ENCODE measurements around the gene OR2D3. TPM values are rescaled to one million over a fixed set of nuclear protein-coding genes. Genes with fewer than 3 reads are reported as not detected.
"Not testable (repeated sequence)": the region's sequence is repeated elsewhere in the genome, so short reads cannot be mapped to it uniquely, and the experiment has no call there.

Gene OR2D3
- total and polyA plus RNA-seq, 2 experiments from 2014 or later = 0.18 TPM; not detected in 1

DNA sequence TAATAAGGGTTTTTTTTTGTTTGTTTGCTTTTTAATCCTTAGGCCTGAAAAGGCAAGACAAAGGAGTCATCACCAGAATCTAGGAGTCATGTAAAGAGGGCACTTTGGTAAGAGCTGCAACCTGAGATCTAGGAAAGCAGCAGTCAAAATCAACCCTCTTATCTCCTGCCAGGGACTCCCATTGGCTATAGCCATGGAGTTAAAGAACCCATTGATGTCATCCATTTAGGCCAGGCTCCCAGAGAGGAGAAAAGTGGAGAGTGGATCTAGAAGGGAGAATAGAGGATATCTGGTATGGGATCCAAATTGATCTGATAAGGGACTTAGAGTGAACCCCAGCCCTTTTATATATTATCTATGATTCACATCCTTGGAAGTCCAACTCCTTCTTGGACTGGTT lies 41.3 kb downstream of the OR2D3 start:
- Histone ChIP-seq H2AFZ (no peak overlapping the region), H3K27ac (no peak overlapping the region), H3K9me3 (ENCODE audit: low read depth) (no peaks in the 10 kb centered on the region), H3K4me3 (no peak overlapping the region), H3K27me3 (replicated peaks; ENCODE audit: insufficient read depth) (no peaks in the 10 kb centered on the region), H3K9ac (no peak overlapping the region), H3K9me2 (ENCODE audit: insufficient read depth) (no peaks in the 10 kb centered on the region), H3K4me1 (ENCODE audit: insufficient read depth) (no peaks in the 10 kb centered on the region), H3K79me2 (ENCODE audit: insufficient read depth) (no peaks in the 10 kb centered on the region), H3K4me2 (ENCODE audit: unreplicated experiment) (no peak overlapping the region), H3K36me3 (ENCODE audit: low read depth) (no peaks in the 10 kb centered on the region), H3F3A (ENCODE audit: insufficient read depth) (no peaks in the 10 kb centered on the region), H4K20me1 (ENCODE audit: insufficient read depth) (no peaks in the 10 kb centered on the region)
- DNase-seq = no peak
- TF ChIP-seq EZH2phosphoT487 (IDR thresholded peaks at IDR 0.05; ENCODE audit: insufficient read depth, low read depth) = no peak
- no peak for TF ChIP-seq EZH2 (IDR thresholded peaks at IDR 0.05; ENCODE audit: insufficient read depth, poor library complexity, severe bottlenecking)
- in situ Hi-C loops (cut with MboI) = no loop called here

DNA sequence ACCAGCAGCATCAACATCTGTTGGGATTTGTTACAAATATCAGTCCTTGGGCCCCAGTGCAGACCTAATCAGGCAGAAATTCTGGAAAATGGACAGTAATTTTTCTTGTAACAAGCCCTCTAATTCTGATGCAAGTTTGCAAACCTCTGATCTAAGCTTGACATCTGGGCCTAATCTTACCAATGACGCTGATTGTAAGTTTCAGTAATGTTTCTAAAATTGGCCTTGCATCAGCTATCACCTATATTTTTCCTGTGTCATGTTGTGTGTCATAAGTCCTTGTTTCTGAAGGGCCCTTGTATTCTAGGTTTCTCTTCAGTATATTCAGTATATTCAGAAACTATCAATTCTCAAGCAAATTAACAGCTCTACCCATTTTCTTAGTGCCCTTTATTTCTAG lies 41.9 kb downstream of the OR2D3 start:
- Histone ChIP-seq H3K27ac (no peak overlapping the region), H3F3A (ENCODE audit: insufficient read depth) (no peaks in the 10 kb centered on the region), H3K27me3 (replicated peaks; ENCODE audit: insufficient read depth) (no peaks in the 10 kb centered on the region), H3K4me3 (no peak overlapping the region), H3K9me3 (ENCODE audit: low read depth) (no peaks in the 10 kb centered on the region), H3K9ac (no peak overlapping the region), H3K9me2 (ENCODE audit: insufficient read depth) (no peaks in the 10 kb centered on the region), H4K20me1 (ENCODE audit: insufficient read depth) (no peaks in the 10 kb centered on the region), H3K36me3 (ENCODE audit: low read depth) (no peaks in the 10 kb centered on the region), H3K4me1 (ENCODE audit: insufficient read depth) (no peaks in the 10 kb centered on the region), H3K79me2 (ENCODE audit: insufficient read depth) (no peaks in the 10 kb centered on the region), H3K4me2 (ENCODE audit: unreplicated experiment) (no peak overlapping the region), H2AFZ (no peak overlapping the region)
- DNase-seq = no peak
- in situ Hi-C loops (cut with MboI) = no loop called here
- 88 to 100% methylated on average over 1 of the region's 1 CpG for WGBS, 2 experiments (ENCODE audit: low coverage in 1 of 2, low lambda C conversion rate in 2 of 2, missing lambda C conversion rate in 2 of 2)
- TF ChIP-seq EZH2 (IDR thresholded peaks at IDR 0.05; ENCODE audit: insufficient read depth, poor library complexity, severe bottlenecking) = no peak
- TF ChIP-seq EZH2phosphoT487 (IDR thresholded peaks at IDR 0.05; ENCODE audit: insufficient read depth, low read depth) = no peak

DNA sequence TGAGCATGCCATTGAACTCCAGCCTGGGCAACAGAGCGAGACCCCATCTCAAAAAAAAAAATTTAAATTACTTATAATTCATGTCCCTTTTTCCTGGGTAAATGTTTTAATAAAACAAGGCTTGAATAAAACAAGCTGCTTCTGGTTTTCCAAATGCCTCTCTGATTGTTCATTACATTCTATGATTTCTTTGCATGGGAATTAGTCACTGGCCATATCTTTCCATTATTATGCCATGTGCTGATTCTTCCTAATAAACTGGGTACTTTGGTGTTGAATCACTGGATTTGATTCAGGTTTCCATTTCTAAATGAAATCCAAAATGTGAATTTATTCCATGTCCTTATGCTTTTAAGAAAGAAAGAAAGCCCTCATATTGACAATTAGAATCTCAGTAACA lies 48.0 kb downstream of the OR2D3 start:
- no peak overlapping the region for H3K4me3 ChIP-seq
- peak overlapping the region; percentile 55 for H3K27ac ChIP-seq
- no peak for TF ChIP-seq EZH2 (IDR thresholded peaks at IDR 0.05; ENCODE audit: insufficient read depth, poor library complexity, severe bottlenecking)
- TF ChIP-seq EZH2phosphoT487 (IDR thresholded peaks at IDR 0.05; ENCODE audit: insufficient read depth, low read depth) = no peak
- no peak overlapping the region; the same call in 1 of the 2 replicates for H2AFZ ChIP-seq
- H3K79me2 ChIP-seq (ENCODE audit: insufficient read depth) = no peaks in the 10 kb centered on the region
- in situ Hi-C loops (cut with MboI) = no loop called here
- no peaks in the 10 kb centered on the region for H3K36me3 ChIP-seq (ENCODE audit: low read depth)
- 88 to 100% methylated on average over 1 of the region's 1 CpG for WGBS, 2 experiments (ENCODE audit: low coverage in 1 of 2, low lambda C conversion rate in 2 of 2, missing lambda C conversion rate in 2 of 2)
- H3K4me2 ChIP-seq (ENCODE audit: unreplicated experiment) = no peak overlapping the region
- no peaks in the 10 kb centered on the region for H3K9me3 ChIP-seq (ENCODE audit: low read depth)
- no peak overlapping the region for H3K9ac ChIP-seq
- H3F3A ChIP-seq (ENCODE audit: insufficient read depth) = peaks cover 12% of the 10 kb centered on the region
- no peaks in the 10 kb centered on the region for H4K20me1 ChIP-seq (ENCODE audit: insufficient read depth)
- H3K27me3 ChIP-seq (replicated peaks; ENCODE audit: insufficient read depth) = no peaks in the 10 kb centered on the region
- H3K9me2 ChIP-seq (ENCODE audit: insufficient read depth) = no peaks in the 10 kb centered on the region
- DNase-seq = peak; percentile 81
- peaks cover 17% of the 10 kb centered on the region for H3K4me1 ChIP-seq (ENCODE audit: insufficient read depth)

DNA sequence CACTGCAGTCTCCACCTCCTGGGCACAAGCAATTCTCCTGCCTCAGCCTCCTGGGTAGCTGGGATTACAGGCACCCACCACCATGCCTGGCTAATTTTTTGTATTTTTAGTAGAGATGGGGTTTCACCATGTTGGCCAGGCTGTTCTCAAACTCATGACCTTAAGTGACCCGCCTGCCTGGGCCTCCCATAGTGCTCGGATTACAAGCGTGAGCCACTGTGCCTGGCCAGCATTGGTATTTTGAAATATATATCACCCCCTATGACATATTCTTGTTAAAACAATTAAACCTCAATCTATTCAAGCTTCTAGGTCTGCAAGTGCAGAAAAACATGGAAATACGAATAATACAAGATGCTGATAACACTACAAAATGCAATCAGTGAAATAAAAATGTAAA lies 49.1 kb downstream of the OR2D3 start:
- H3K27ac ChIP-seq; in situ Hi-C loops (cut with MboI): not testable (repeated sequence)
- WGBS, 2 experiments (ENCODE audit: low coverage in 1 of 2, low lambda C conversion rate in 2 of 2, missing lambda C conversion rate in 2 of 2) = 76 to 79% methylated on average over 4 of the region's 4 CpGs

More for the DNA sequence above, 49.1 kb downstream of the OR2D3 start:
- H3K9me3 ChIP-seq (ENCODE audit: low read depth); H3K4me2 ChIP-seq (ENCODE audit: unreplicated experiment); H3K79me2 ChIP-seq (ENCODE audit: insufficient read depth); H3K36me3 ChIP-seq (ENCODE audit: low read depth); H3K4me3 ChIP-seq; H3K9ac ChIP-seq; H3K27me3 ChIP-seq (replicated peaks; ENCODE audit: insufficient read depth); H2AFZ ChIP-seq; H4K20me1 ChIP-seq (ENCODE audit: insufficient read depth); H3K9me2 ChIP-seq (ENCODE audit: insufficient read depth): not testable (repeated sequence)
- Histone ChIP-seq H3K4me1 (ENCODE audit: insufficient read depth) (peaks cover 17% of the 10 kb centered on the region), H3F3A (ENCODE audit: insufficient read depth) (peaks cover 12% of the 10 kb centered on the region)
- peak; percentile 7 for DNase-seq

Other genes with a start within 250 kb of the OR2D3 start
- 53.5 and 104 TPM in 2 replicates for gene MRPL17, start 237.7 kb upstream of the OR2D3 start, total RNA-seq (2014; rRNA removed; shearing (Covaris generic))
- 107 and 114 TPM in 2 replicates for gene MRPL17, start 237.7 kb upstream of the OR2D3 start, polyA plus RNA-seq (2016; fragmentation: Nextera tagmentation; extraction: Ambion mirVana)
- 0.22 and 0.25 TPM in 2 replicates for gene OR2AG2, start 149.0 kb upstream of the OR2D3 start, total RNA-seq (2014; rRNA removed; shearing (Covaris generic))
- not detected in 2 replicates for gene OR2AG2, start 149.0 kb upstream of the OR2D3 start, polyA plus RNA-seq (2016; fragmentation: Nextera tagmentation; extraction: Ambion mirVana)
- not detected in 2 replicates for gene OR2AG1, start 138.0 kb upstream of the OR2D3 start, total RNA-seq (2014; rRNA removed; shearing (Covaris generic))
- gene OR2AG1, start 138.0 kb upstream of the OR2D3 start, polyA plus RNA-seq (2016; fragmentation: Nextera tagmentation; extraction: Ambion mirVana) = not detected in 2 replicates
- gene OR6A2, start 121.3 kb upstream of the OR2D3 start, total RNA-seq (2014; rRNA removed; shearing (Covaris generic)) = not detected in 2 replicates
- not detected in 2 replicates for gene OR6A2, start 121.3 kb upstream of the OR2D3 start, polyA plus RNA-seq (2016; fragmentation: Nextera tagmentation; extraction: Ambion mirVana)
- not detected in 2 replicates for gene OR10A5, start 75.3 kb upstream of the OR2D3 start, total RNA-seq (2014; rRNA removed; shearing (Covaris generic))
- gene OR10A5, start 75.3 kb upstream of the OR2D3 start, polyA plus RNA-seq (2016; fragmentation: Nextera tagmentation; extraction: Ambion mirVana) = not detected in 2 replicates
- not detected in 2 replicates for gene OR10A2, start 57.9 kb upstream of the OR2D3 start, total RNA-seq (2014; rRNA removed; shearing (Covaris generic))
- 0.10 and 0.11 TPM in 2 replicates for gene OR10A2, start 57.9 kb upstream of the OR2D3 start, polyA plus RNA-seq (2016; fragmentation: Nextera tagmentation; extraction: Ambion mirVana)
- not detected in 2 replicates for gene OR10A4, start 44.4 kb upstream of the OR2D3 start, total RNA-seq (2014; rRNA removed; shearing (Covaris generic))
- not detected in 2 replicates for gene OR10A4, start 44.4 kb upstream of the OR2D3 start, polyA plus RNA-seq (2016; fragmentation: Nextera tagmentation; extraction: Ambion mirVana)
- gene OR2D2, start 28.5 kb upstream of the OR2D3 start, total RNA-seq (2014; rRNA removed; shearing (Covaris generic)) = 0.22 TPM in 1 of 2 replicates, not detected in the other
- gene OR2D2, start 28.5 kb upstream of the OR2D3 start, polyA plus RNA-seq (2016; fragmentation: Nextera tagmentation; extraction: Ambion mirVana) = not detected in 2 replicates
- 3.5 and 4.9 TPM in 2 replicates for gene ZNF215, start 5.4 kb downstream of the OR2D3 start, total RNA-seq (2014; rRNA removed; shearing (Covaris generic))
- 5.4 and 5.6 TPM in 2 replicates for gene ZNF215, start 5.4 kb downstream of the OR2D3 start, polyA plus RNA-seq (2016; fragmentation: Nextera tagmentation; extraction: Ambion mirVana)
- gene ZNF214, start 99.3 kb downstream of the OR2D3 start, total RNA-seq (2014; rRNA removed; shearing (Covaris generic)) = 1.3 and 2.1 TPM in 2 replicates
- gene ZNF214, start 99.3 kb downstream of the OR2D3 start, polyA plus RNA-seq (2016; fragmentation: Nextera tagmentation; extraction: Ambion mirVana) = 1.3 and 2.4 TPM in 2 replicates
- not detected in 2 replicates for gene NLRP14, start 99.5 kb downstream of the OR2D3 start, total RNA-seq (2014; rRNA removed; shearing (Covaris generic))
- 0.13 TPM in 1 of 2 replicates, not detected in the other for gene NLRP14, start 99.5 kb downstream of the OR2D3 start, polyA plus RNA-seq (2016; fragmentation: Nextera tagmentation; extraction: Ambion mirVana)
- gene RBMXL2, start 168.0 kb downstream of the OR2D3 start, total RNA-seq (2014; rRNA removed; shearing (Covaris generic)) = not detected in 2 replicates
- gene RBMXL2, start 168.0 kb downstream of the OR2D3 start, polyA plus RNA-seq (2016; fragmentation: Nextera tagmentation; extraction: Ambion mirVana) = not detected in 2 replicates

Data from GM23248 (cell line).